Stomach smooth muscle (tissue), 2 donors: Measurements from ENCODE around the gene DNER.
"Not testable (repeated sequence)": the region's sequence is repeated elsewhere in the genome, so short reads cannot be mapped to it uniquely, and the experiment has no call there.

ENCODE experiments used
- H3K27ac ChIP-seq: one replicate; pipeline ENCODE4 v1.7.0; 2013; ENCODE audit warnings: mild to moderate bottlenecking, low read length, inconsistent platforms
- H3K27me3 ChIP-seq, 2 donors: one replicate each; pipeline ENCODE4 v1.7.0; 2013; ENCODE audit warnings: low read length in 2 of 2; ENCODE audit not compliant: insufficient read depth in 2 of 2, control insufficient read depth in 1 of 2
- H3K36me3 ChIP-seq, 2 donors: one replicate each; pipeline ENCODE4 v1.7.0; 2013; ENCODE audit warnings: low read length in 2 of 2; ENCODE audit not compliant: control insufficient read depth in 2 of 2, insufficient read depth in 2 of 2
- H3K4me1 ChIP-seq: one replicate; pipeline ENCODE4 v1.7.0; 2013; ENCODE audit warnings: low read length; ENCODE audit not compliant: control insufficient read depth, insufficient read depth
- H3K4me3 ChIP-seq, 2 donors: one replicate each; pipeline ENCODE4 v1.7.0; 2013; ENCODE audit warnings: low read length in 2 of 2
- H3K9ac ChIP-seq, 2 donors: one replicate each; pipeline ENCODE4 v1.7.0; 2013; ENCODE audit warnings: low read length in 2 of 2, mild to moderate bottlenecking in 1 of 2
- H3K9me3 ChIP-seq, 2 donors: one replicate each; pipeline ENCODE4 v1.7.0; 2013; ENCODE audit warnings: low read length in 2 of 2; ENCODE audit not compliant: control insufficient read depth in 2 of 2
- donor health status: healthy.
- donor health status: Pancreatic carcinoma.

Gene DNER

GRCh38 chr2:229375251-229375650, 339.1 kb downstream of the DNER start:
- no peaks in the 10 kb centered on the region for H3K27me3 ChIP-seq
- peaks cover 0 to 2% of the 10 kb centered on the region in 2 donors for H3K9me3 ChIP-seq
- H3K4me3 ChIP-seq, result no peak overlapping the region
- peaks cover 3% of the 10 kb centered on the region for H3K4me1 ChIP-seq
- H3K36me3 ChIP-seq, result no peaks in the 10 kb centered on the region
- H3K9ac ChIP-seq, result no peak overlapping the region
- H3K27ac ChIP-seq, result no peak overlapping the region

GRCh38 chr2:229373311-229373710, 341.0 kb downstream of the DNER start:
- H3K4me1 ChIP-seq, H3K27me3 ChIP-seq: not testable (repeated sequence)

DNA sequence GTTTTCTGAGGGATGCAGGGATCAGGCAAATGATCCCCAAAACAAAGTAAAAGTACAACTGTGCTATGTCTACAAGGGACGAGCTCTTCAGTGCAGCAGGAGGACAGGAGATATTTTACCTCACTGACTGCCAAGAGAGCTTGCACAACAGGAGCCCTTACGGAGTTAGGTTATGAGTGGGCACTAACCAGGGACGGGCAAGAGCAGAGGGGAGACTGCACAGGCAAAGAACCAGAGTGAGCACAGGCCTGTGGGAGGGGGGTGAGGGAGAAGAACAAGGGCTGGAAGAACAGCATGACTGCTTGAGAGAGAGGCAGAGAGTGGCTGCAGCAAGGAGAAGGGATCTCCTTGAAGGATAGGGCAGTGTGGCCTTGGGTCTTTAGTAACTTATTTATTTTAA, 342.1 kb downstream of the DNER start:
- H3K4me3 ChIP-seq, result no peak overlapping the region
- H3K36me3 ChIP-seq, result no peaks in the 10 kb centered on the region
- H3K27ac ChIP-seq, result no peak overlapping the region
- no peak overlapping the region for H3K9ac ChIP-seq
- peaks cover 0 to 3% of the 10 kb centered on the region in 2 donors for H3K9me3 ChIP-seq
- H3K4me1 ChIP-seq, result peaks cover 5% of the 10 kb centered on the region
- no peaks in the 10 kb centered on the region for H3K27me3 ChIP-seq

More at GRCh38 chr2:229373311-229373710, 341.0 kb downstream of the DNER start:
- H3K9me3 ChIP-seq, H3K36me3 ChIP-seq, H3K27ac ChIP-seq, H3K9ac ChIP-seq, H3K4me3 ChIP-seq: not testable (repeated sequence)

- Histone ChIP-seq H3K36me3 (no peaks in the 10 kb centered on the region), H3K4me1 (peaks cover 5% of the 10 kb centered on the region), H3K27ac (no peak overlapping the region), H3K9me3 (peaks cover 0 to 3% of the 10 kb centered on the region in 2 donors), H3K27me3 (no peaks in the 10 kb centered on the region), H3K4me3 (no peak overlapping the region), H3K9ac (no peak overlapping the region)
These were observed 343.3 kb downstream of the DNER start for GRCh38 chr2:229371086-229371485.

DNA sequence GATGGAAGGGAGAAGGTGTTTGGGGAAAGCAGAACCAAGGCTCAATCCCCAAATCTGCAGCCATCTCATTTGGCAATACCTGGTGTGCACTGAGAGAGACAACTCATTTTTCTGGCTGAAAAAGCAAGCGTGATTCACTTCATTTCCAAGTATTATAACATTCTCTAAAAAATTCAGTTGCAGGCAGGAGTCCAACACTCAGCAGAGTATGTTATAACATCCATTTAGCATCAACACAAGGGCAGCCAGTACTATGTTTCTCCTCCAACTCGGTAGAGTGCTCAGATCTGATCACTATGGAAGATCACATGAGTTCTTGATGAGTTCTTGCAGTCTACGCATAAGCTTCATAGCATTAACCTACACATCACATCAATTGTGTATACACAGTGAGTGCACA, 343.8 kb downstream of the DNER start:
- Histone ChIP-seq H3K4me1 (peaks cover 5% of the 10 kb centered on the region), H3K9ac (no peak overlapping the region), H3K36me3 (no peaks in the 10 kb centered on the region), H3K27ac (no peak overlapping the region), H3K4me3 (no peak overlapping the region), H3K9me3 (peaks cover 0 to 3% of the 10 kb centered on the region in 2 donors), H3K27me3 (no peaks in the 10 kb centered on the region)

DNA sequence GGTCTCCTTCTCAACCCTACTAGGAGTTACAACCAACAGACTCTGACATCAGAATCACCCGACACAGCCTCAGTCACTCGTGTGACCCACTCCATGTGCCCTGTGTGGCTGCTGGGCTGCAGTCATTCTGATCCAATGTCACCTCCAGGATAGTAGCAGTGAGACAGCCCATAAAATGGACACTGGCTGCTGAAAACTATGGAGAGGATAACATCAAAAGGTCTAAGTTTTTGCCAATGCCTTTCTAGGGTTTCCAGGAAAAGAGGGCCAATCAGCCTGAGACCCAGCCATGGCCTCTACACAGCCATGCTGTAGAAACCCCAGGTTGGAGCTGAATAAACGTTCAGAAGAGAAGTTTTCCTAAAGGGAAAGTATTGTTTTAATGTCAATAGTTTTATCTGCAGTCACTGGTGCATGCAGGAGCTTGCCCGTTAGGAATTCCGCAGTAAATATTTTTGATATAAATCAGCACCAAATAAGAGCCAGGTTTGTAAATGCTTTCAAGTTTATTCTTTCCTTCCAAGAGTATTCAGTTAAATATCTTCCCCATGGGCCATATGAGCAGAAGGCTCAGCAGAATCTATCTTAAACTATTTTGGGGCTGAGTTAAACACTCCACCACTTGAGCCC, 351.1 kb downstream of the DNER start:
- Histone ChIP-seq H3K36me3 (no peaks in the 10 kb centered on the region), H3K9me3 (no peaks in the 10 kb centered on the region), H3K4me1 (no peaks in the 10 kb centered on the region), H3K27ac (no peak overlapping the region), H3K27me3 (no peaks in the 10 kb centered on the region), H3K4me3 (no peak overlapping the region), H3K9ac (no peak overlapping the region)

GRCh38 chr2:229350883-229351282, 363.5 kb downstream of the DNER start:
- Histone ChIP-seq H3K4me1 (no peaks in the 10 kb centered on the region), H3K4me3 (no peak overlapping the region), H3K36me3 (no peaks in the 10 kb centered on the region), H3K9me3 (no peaks in the 10 kb centered on the region), H3K27me3 (no peaks in the 10 kb centered on the region), H3K9ac (no peak overlapping the region), H3K27ac (no peak overlapping the region)

- no peaks in the 10 kb centered on the region for H3K9me3 ChIP-seq
- H3K27me3 ChIP-seq, result no peaks in the 10 kb centered on the region
- H3K4me1 ChIP-seq, result no peaks in the 10 kb centered on the region
- H3K36me3 ChIP-seq, result no peaks in the 10 kb centered on the region
- H3K9ac ChIP-seq, result no peak overlapping the region
- no peak overlapping the region for H3K27ac ChIP-seq
- no peak overlapping the region for H3K4me3 ChIP-seq
These were observed 364.1 kb downstream of the DNER start for GRCh38 chr2:229350117-229350805.

- no peak overlapping the region for H3K27ac ChIP-seq
- H3K4me1 ChIP-seq, result peaks cover 5% of the 10 kb centered on the region
- no peaks in the 10 kb centered on the region for H3K27me3 ChIP-seq
- H3K36me3 ChIP-seq, result no peaks in the 10 kb centered on the region
- H3K9ac ChIP-seq, result no peak overlapping the region
- H3K9me3 ChIP-seq, result no peaks in the 10 kb centered on the region
- no peak overlapping the region for H3K4me3 ChIP-seq
These were observed 366.2 kb downstream of the DNER start for GRCh38 chr2:229348128-229348527.

DNA sequence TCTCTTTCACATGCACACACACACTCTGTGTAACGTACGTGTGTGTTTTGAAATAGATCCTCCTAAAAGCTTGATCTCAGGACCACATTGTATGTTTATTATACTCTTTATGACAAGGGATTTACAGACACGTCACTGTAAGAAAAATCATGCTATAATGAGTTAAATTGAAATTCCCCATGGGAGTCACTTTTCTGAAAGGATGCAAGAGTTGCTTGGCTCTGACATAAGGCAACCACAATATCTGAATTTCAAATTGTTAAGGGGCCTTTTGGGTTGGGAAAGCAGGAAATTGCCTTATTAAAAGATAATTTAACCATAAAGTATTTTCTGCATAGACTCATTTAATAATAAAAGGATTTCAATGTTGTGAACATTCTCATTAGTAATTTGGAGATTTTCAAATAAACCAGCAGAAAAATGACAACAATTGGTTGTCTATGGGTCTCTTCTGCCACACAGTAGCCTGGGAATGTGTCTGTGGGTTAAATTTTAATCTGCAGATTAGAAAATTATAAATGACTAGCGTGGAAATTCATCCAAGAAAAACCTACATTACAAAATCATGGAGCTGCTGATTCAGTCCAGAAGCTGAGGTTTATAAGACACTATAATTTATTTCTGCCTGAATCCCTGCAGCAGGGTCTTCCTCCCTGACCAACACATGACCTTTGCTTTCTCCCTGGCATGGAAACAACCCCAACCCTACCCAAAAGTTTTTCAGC, 367.4 kb downstream of the DNER start:
- no peak overlapping the region for H3K9ac ChIP-seq
- no peak overlapping the region for H3K27ac ChIP-seq
- no peaks in the 10 kb centered on the region for H3K36me3 ChIP-seq
- H3K9me3 ChIP-seq, result no peaks in the 10 kb centered on the region
- no peak overlapping the region for H3K4me3 ChIP-seq
- no peaks in the 10 kb centered on the region for H3K27me3 ChIP-seq
- peaks cover 7% of the 10 kb centered on the region for H3K4me1 ChIP-seq

DNA sequence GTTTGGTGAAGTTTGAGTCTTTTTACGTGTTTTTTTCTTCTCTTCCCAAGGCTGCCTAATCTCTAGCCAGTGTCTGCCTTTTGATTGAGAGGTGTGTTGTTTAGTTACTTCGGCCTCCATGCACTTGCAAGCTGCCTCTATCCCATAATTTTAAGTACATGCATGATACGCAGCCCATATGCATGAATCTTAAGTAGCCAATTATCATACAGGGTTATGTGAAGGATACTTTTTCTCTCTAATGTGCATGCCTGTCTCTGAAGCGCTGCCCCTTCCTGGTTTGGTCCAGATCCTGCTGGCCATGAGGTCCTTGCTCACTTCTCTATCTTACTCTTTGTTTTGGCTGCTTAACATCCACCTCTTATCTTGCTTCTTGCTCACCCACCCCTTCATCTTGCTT, 369.4 kb downstream of the DNER start:
- Histone ChIP-seq H3K27me3 (no peaks in the 10 kb centered on the region), H3K9ac (no peak overlapping the region), H3K4me3 (no peak overlapping the region), H3K27ac (no peak overlapping the region), H3K9me3 (no peaks in the 10 kb centered on the region), H3K36me3 (no peaks in the 10 kb centered on the region), H3K4me1 (peaks cover 7% of the 10 kb centered on the region)
